ENCODE measurements around the gene EFNA2. TPM values are rescaled to one million over a fixed set of nuclear protein-coding genes. Genes with fewer than 3 reads are reported as not detected.

The EFNA2 gene
- total RNA-seq, 1 donor from 2014 or later = not detected

- ChIA-PET CTCF (interaction anchor here (1.0 kb wide), 1 partner anchor 15 kb away, joined by 7 read pairs; no protein-coding TSS in a partner anchor), POLR2A (interaction anchor here (0.5 to 11.5 kb wide), 12 partner anchors 7 to 191 kb away, joined by 3 to 824 read pairs (median 5); partner anchors contain the start of genes ATP5F1D, CBARP, CIRBP and FAM174C)
- no peak for TF ChIP-seq CTCF (IDR thresholded peaks at IDR 0.05)
- H3K36me3 Mint-ChIP-seq (ENCODE audit: low read depth) = peaks cover 33% of the 10 kb centered on the region
- peak overlapping the region; percentile 91 for H3K4me3 Mint-ChIP-seq
- H3K27ac Mint-ChIP-seq = peak overlapping the region; percentile 98
- no peak for ATAC-seq (ENCODE audit: low read depth)
- no peak for DNase-seq
- H3K4me1 Mint-ChIP-seq = peaks cover 78% of the 10 kb centered on the region
- no peaks in the 10 kb centered on the region for H3K9me3 Mint-ChIP-seq
- intact Hi-C loops (cut with micrococcal nuclease) = no loop called here
- H3K27me3 Mint-ChIP-seq = no peaks in the 10 kb centered on the region
Observed at GRCh38 chr19:1258707-1259205, 26.9 kb upstream of the EFNA2 start.

GRCh38 chr19:1259206-1259875 is 26.3 kb upstream of the EFNA2 start:
- Mint-ChIP-seq H3K36me3 (ENCODE audit: low read depth) (peaks cover 33% of the 10 kb centered on the region), H3K9me3 (no peaks in the 10 kb centered on the region), H3K4me1 (peaks cover 82% of the 10 kb centered on the region), H3K27ac (peak overlapping the region; percentile 98), H3K27me3 (no peaks in the 10 kb centered on the region), H3K4me3 (peak overlapping the region; percentile 91)
- ATAC-seq (ENCODE audit: low read depth) (peak; percentile 28), DNase-seq (peak; percentile 75)
- POLR2A ChIA-PET = interaction anchor here (0.5 to 11.5 kb wide), 13 partner anchors 7 to 1400 kb away, joined by 3 to 824 read pairs (median 4); partner anchors contain the start of genes ATP5F1D, CBARP, CIRBP and FAM174C
- no peak for TF ChIP-seq CTCF (IDR thresholded peaks at IDR 0.05)
- CTCF ChIA-PET = interaction anchor here (1.0 kb wide), 1 partner anchor 15 kb away, joined by 7 read pairs; no protein-coding TSS in a partner anchor
- intact Hi-C loops (cut with micrococcal nuclease) = no loop called here

- peak overlapping the region; percentile 98 for H3K27ac Mint-ChIP-seq
- peak; percentile 71 for DNase-seq
- TF ChIP-seq CTCF (IDR thresholded peaks at IDR 0.05) = no peak
- H3K4me3 Mint-ChIP-seq = peak overlapping the region; percentile 91
- intact Hi-C loops (cut with micrococcal nuclease) = loop anchor here (1.0 to 5.0 kb wide), 2 partner anchors 11 to 353 kb away; no protein-coding TSS in a partner anchor
- peak; percentile 6 for ATAC-seq (ENCODE audit: low read depth)
- ChIA-PET CTCF (interaction anchor here (9.8 kb wide), 1 partner anchor 17 kb away, joined by 540 read pairs; the partner anchor contains the start of gene ATP5F1D), POLR2A (interaction anchor here (0.6 to 11.5 kb wide), 11 partner anchors 8 to 1400 kb away, joined by 4 to 824 read pairs (median 4); partner anchors contain the start of genes ATP5F1D, CBARP, CIRBP and CNN2)
- H3K4me1 Mint-ChIP-seq = peaks cover 82% of the 10 kb centered on the region
- peaks cover 26% of the 10 kb centered on the region for H3K36me3 Mint-ChIP-seq (ENCODE audit: low read depth)
- no peaks in the 10 kb centered on the region for H3K9me3 Mint-ChIP-seq
- H3K27me3 Mint-ChIP-seq = no peaks in the 10 kb centered on the region
Observed at GRCh38 chr19:1259876-1260748, 25.6 kb upstream of the EFNA2 start.

GRCh38 chr19:1260749-1261537 is 24.7 kb upstream of the EFNA2 start:
- Mint-ChIP-seq H3K36me3 (ENCODE audit: low read depth) (peaks cover 18% of the 10 kb centered on the region), H3K9me3 (no peaks in the 10 kb centered on the region), H3K4me1 (peaks cover 82% of the 10 kb centered on the region), H3K27ac (peak overlapping the region; percentile 98), H3K4me3 (peak overlapping the region; percentile 91), H3K27me3 (no peaks in the 10 kb centered on the region)
- ChIA-PET CTCF (interaction anchor here (3.6 to 9.8 kb wide), 2 partner anchors 8 to 18 kb away, joined by 11 to 540 read pairs; partner anchors contain the start of gene ATP5F1D), POLR2A (interaction anchor here (0.6 to 11.5 kb wide), 9 partner anchors 8 to 234 kb away, joined by 4 to 824 read pairs (median 6); partner anchors contain the start of genes ABCA7, ATP5F1D, CBARP and CIRBP)
- no peak for TF ChIP-seq CTCF (IDR thresholded peaks at IDR 0.05)
- peak; percentile 95 for DNase-seq
- ATAC-seq (ENCODE audit: low read depth) = peak; percentile 63
- intact Hi-C loops (cut with micrococcal nuclease) = loop anchor here (1.0 to 5.0 kb wide), 4 partner anchors 8 to 354 kb away; partner anchors contain the start of gene CIRBP
